ENCODE measurements around the gene C19orf81. TPM values are rescaled to one million over a fixed set of nuclear protein-coding genes. Genes with fewer than 3 reads are reported as not detected.

The C19orf81 gene
- total and polyA plus RNA-seq, 5 donors, result 0.52 to 1.5 (median 1.5) TPM; not detected in 2

GRCh38 chr19:50693064-50693975 lies 44.1 kb downstream of the C19orf81 start:
- H3K4me3 ChIP-seq (ENCODE audit: low read length), result no peak overlapping the region
- no peaks in the 10 kb centered on the region for H3K27me3 ChIP-seq (ENCODE audit: control insufficient read depth, insufficient read depth)
- DNase-seq (no peak), ATAC-seq (peak in 1 of 2 donors; percentile 6)
- H3K27ac ChIP-seq (ENCODE audit: low read length), result no peak overlapping the region
- no peaks in the 10 kb centered on the region for H3K9me3 ChIP-seq (ENCODE audit: control insufficient read depth, low read length)
- no peaks in the 10 kb centered on the region for H3K4me1 ChIP-seq (ENCODE audit: control insufficient read depth, insufficient read depth, low read length)
- intact Hi-C loops (cut with DNase I), result no loop called here
- 7% methylated on average over 23 of the region's 23 CpGs for WGBS

GRCh38 chr19:50694815-50695145 lies 45.5 kb downstream of the C19orf81 start:
- H3K27me3 ChIP-seq (ENCODE audit: control insufficient read depth, insufficient read depth), result no peaks in the 10 kb centered on the region
- H3K4me3 ChIP-seq (ENCODE audit: low read length), result peak overlapping the region; percentile 36
- H3K4me1 ChIP-seq (ENCODE audit: control insufficient read depth, insufficient read depth, low read length), result no peaks in the 10 kb centered on the region
- WGBS, result 2% methylated on average over 46 of the region's 51 CpGs
- DNase-seq (no peak), ATAC-seq (no peak)
- no peak overlapping the region for H3K27ac ChIP-seq (ENCODE audit: low read length)
- intact Hi-C loops (cut with DNase I), result no loop called here
- no peaks in the 10 kb centered on the region for H3K9me3 ChIP-seq (ENCODE audit: control insufficient read depth, low read length)

- Histone ChIP-seq H3K27ac (ENCODE audit: low read length) (no peak overlapping the region), H3K9me3 (ENCODE audit: control insufficient read depth, low read length) (no peaks in the 10 kb centered on the region), H3K4me3 (ENCODE audit: low read length) (peak overlapping the region; percentile 36), H3K4me1 (ENCODE audit: control insufficient read depth, insufficient read depth, low read length) (no peaks in the 10 kb centered on the region), H3K27me3 (ENCODE audit: control insufficient read depth, insufficient read depth) (no peaks in the 10 kb centered on the region)
- no peak for DNase-seq
- ATAC-seq, result peak in 1 of 2 donors; percentile 53
- WGBS, result 3% methylated on average over 80 of the region's 81 CpGs
- intact Hi-C loops (cut with DNase I), result no loop called here
Measured at GRCh38 chr19:50695251-50696093, 46.2 kb downstream of the C19orf81 start.

GRCh38 chr19:50696094-50696483 lies 46.8 kb downstream of the C19orf81 start:
- Histone ChIP-seq H3K9me3 (ENCODE audit: control insufficient read depth, low read length) (no peaks in the 10 kb centered on the region), H3K4me1 (ENCODE audit: control insufficient read depth, insufficient read depth, low read length) (no peaks in the 10 kb centered on the region), H3K27ac (ENCODE audit: low read length) (no peak overlapping the region), H3K27me3 (ENCODE audit: control insufficient read depth, insufficient read depth) (no peaks in the 10 kb centered on the region), H3K4me3 (ENCODE audit: low read length) (no peak overlapping the region)
- DNase-seq, result no peak
- intact Hi-C loops (cut with DNase I), result no loop called here
- 51% methylated on average over 15 of the region's 15 CpGs for WGBS
- no peak for ATAC-seq

DNA sequence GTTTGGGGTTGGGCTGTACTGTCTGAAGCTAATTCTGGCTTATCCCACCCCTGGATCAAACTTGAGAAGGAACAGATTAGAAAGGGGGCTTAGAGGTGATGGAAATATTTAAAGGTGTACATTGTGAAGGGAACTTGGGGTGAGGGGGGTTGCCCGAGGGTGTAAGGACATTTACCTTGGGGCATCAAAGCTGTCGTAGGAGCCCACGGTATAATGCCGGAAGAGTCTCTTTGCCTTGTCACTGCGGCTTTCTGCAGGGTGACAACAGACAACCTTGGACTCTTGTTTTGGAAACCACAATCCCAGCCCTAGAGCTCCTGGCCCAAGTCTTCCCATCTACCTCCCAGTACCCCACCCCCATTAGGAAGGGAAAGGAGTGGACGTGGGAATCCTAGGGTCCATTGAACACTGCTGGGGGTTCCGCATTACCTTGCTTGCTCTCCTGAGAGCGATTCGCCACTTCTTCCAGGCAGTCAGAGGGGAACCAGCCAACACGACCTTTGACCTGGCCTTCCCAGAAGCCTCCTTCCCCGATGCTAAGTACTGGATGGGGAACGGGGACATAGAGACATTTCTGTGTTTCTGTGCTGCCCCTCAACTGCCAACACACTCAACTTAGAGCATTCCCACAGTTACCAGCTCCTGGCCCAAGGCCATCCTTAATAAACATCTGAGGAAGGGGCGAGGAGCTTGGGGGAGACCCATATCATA lies 48.3 kb downstream of the C19orf81 start:
- ATAC-seq, result no peak
- 70% methylated on average over 13 of the region's 13 CpGs for WGBS
- Histone ChIP-seq H3K4me1 (ENCODE audit: control insufficient read depth, insufficient read depth, low read length) (no peaks in the 10 kb centered on the region), H3K27me3 (ENCODE audit: control insufficient read depth, insufficient read depth) (no peaks in the 10 kb centered on the region), H3K4me3 (ENCODE audit: low read length) (no peak overlapping the region), H3K27ac (ENCODE audit: low read length) (no peak overlapping the region), H3K9me3 (ENCODE audit: control insufficient read depth, low read length) (no peaks in the 10 kb centered on the region)
- DNase-seq, result no peak
- intact Hi-C loops (cut with DNase I), result no loop called here

DNA sequence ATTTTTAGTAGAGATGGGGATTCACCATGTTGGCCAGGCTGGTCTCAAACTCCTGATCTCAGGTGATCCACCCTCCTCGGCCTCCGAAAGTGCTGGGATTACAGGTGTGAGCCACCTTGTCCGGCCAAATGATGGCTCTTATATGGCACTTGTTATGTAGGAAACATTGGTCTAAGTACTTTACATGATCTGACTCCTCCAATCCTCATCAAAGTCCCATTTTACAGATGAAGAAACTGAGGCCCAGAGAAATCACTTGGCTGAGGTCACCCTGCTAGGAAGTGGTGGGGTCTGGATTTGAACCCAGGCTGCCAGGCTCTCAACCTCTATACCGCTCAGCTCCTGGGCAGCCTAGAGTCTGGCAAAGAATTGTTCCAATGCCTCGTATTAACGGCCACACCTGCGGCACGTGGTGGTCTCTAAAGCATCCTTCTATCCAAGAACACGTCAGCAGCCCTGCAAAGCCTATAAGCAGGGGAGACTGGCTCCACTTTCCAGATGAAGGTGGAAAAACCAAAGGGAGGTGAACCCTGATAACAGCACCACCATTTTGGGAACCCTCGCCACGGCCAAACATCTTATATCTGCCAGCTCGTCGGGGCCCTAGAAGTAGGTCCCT lies 52.2 kb downstream of the C19orf81 start:
- intact Hi-C loops (cut with DNase I), result no loop called here
- 88% methylated on average over 13 of the region's 13 CpGs for WGBS
- no peak for DNase-seq
- H3K4me1 ChIP-seq (ENCODE audit: control insufficient read depth, insufficient read depth, low read length), result no peaks in the 10 kb centered on the region
- no peaks in the 10 kb centered on the region for H3K9me3 ChIP-seq (ENCODE audit: control insufficient read depth, low read length)
- no peak for ATAC-seq
- H3K4me3 ChIP-seq (ENCODE audit: low read length), result no peak overlapping the region
- H3K27ac ChIP-seq (ENCODE audit: low read length), result no peak overlapping the region
- no peaks in the 10 kb centered on the region for H3K27me3 ChIP-seq (ENCODE audit: control insufficient read depth, insufficient read depth)

GRCh38 chr19:50702158-50702870 lies 53.1 kb downstream of the C19orf81 start:
- no peak overlapping the region for H3K4me3 ChIP-seq (ENCODE audit: low read length)
- no peaks in the 10 kb centered on the region for H3K9me3 ChIP-seq (ENCODE audit: control insufficient read depth, low read length)
- no peaks in the 10 kb centered on the region for H3K4me1 ChIP-seq (ENCODE audit: control insufficient read depth, insufficient read depth, low read length)
- no peaks in the 10 kb centered on the region for H3K27me3 ChIP-seq (ENCODE audit: control insufficient read depth, insufficient read depth)
- H3K27ac ChIP-seq (ENCODE audit: low read length), result no peak overlapping the region
- ATAC-seq (peak in 1 of 2 donors; percentile 18), DNase-seq (no peak)
- 63% methylated on average over 23 of the region's 23 CpGs for WGBS
- intact Hi-C loops (cut with DNase I), result no loop called here

DNA sequence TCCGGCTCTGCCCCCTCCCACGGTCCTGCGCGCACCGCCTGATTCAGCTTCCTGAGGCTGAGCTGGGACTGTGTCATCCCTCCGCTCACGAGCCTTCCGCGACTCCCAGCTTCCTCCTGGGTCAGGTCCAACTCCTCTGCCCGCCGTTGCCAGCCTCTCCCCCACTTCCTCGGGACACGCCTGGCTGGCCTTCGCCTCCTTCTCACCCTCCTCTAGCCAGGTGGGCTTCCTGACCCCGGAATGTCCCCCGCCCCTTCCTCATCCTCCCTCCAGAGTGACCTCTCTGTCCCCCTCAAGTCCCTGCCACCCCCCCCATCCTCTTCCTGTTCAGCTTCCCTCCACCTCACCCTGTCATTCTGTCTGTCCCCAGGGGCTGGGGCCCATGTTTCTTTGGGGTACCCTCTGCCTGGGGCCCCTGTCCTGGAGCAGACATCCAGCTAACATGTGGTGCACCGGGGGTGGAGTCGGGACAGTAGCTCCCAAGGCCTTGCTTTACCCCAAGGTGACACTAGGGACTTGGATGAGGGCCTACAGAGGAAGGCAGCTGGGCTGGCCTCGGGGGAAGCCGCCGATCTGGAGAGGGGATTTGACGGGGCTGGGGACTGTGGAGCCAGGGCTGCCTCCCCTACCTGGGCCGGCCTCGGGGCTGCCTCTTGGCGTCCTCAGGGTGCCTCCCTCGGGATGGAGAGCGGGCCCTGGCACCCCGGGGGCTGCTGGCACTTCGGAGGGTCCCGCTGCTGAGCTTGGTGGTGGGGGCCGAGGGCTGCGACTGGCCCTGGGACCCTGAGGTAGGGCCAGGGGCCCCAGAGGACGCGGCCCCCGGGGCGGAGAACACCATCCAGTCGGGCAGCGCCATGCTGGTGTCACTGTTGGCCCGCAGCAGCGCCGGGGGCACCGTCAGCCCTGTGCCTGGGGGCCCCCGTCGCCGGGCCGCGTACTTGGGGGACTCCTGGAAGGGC lies 53.9 kb downstream of the C19orf81 start:
- H3K4me1 ChIP-seq (ENCODE audit: control insufficient read depth, insufficient read depth, low read length), result no peaks in the 10 kb centered on the region
- H3K27me3 ChIP-seq (ENCODE audit: control insufficient read depth, insufficient read depth), result no peaks in the 10 kb centered on the region
- H3K4me3 ChIP-seq (ENCODE audit: low read length), result no peak overlapping the region
- DNase-seq (no peak), ATAC-seq (peak in 1 of 2 donors; percentile 25)
- no peaks in the 10 kb centered on the region for H3K9me3 ChIP-seq (ENCODE audit: control insufficient read depth, low read length)
- 63% methylated on average over 47 of the region's 47 CpGs for WGBS
- no peak overlapping the region for H3K27ac ChIP-seq (ENCODE audit: low read length)
- intact Hi-C loops (cut with DNase I), result no loop called here

DNA sequence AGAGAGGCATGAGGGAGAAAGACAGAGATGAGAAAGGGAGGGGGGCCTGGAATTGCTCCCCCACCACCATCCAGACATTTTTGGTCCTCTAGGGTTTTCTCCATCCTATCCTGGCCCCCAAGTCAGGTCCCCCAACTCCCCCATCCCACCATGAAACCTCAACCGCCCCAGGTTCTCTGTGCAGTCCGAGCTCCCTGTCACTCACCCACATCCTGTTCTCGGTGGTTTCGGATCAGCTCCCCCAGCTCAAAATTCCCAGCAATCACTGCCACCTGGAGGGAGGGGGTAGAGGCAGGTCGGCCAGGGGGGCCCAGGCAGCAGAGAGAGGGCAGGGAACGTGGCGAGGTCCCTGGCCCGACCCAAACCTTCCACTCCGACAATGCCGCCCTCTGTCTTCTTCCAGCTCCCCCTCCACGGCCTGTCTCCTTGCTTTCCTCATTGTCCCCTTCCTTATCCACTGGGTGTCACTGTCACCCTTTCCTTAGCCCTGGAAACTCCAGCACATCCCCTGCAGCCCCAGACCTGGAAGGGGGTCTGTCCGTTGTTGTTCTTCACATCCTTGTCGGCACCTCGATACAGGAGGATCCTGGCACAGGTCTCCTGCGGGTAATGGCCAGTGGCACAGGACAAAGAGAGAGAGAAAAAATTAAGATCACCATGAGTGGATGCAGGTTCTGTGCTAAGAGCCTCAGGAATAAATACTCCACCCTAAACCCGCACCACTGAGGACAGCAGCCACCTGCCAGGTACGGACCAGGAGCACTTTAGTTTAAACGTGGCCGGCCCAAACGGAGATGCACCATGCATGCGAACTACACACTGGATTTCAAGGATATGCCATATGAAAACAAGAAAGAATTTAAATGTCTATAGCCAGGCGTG lies 54.9 kb downstream of the C19orf81 start:
- Histone ChIP-seq H3K27me3 (ENCODE audit: control insufficient read depth, insufficient read depth) (no peaks in the 10 kb centered on the region), H3K4me3 (ENCODE audit: low read length) (no peak overlapping the region), H3K27ac (ENCODE audit: low read length) (no peak overlapping the region), H3K9me3 (ENCODE audit: control insufficient read depth, low read length) (no peaks in the 10 kb centered on the region), H3K4me1 (ENCODE audit: control insufficient read depth, insufficient read depth, low read length) (no peaks in the 10 kb centered on the region)
- DNase-seq (no peak), ATAC-seq (no peak)
- WGBS, result 39% methylated on average over 22 of the region's 22 CpGs
- intact Hi-C loops (cut with DNase I), result loop anchor here in 1 of 4 donors (2.0 kb wide), 1 partner anchor 79 kb away; no protein-coding TSS in a partner anchor
